Measurements from ENCODE around the gene ALOX15. TPM values are rescaled to one million over a fixed set of nuclear protein-coding genes. Genes with fewer than 3 reads are reported as not detected.

ALOX15 gene
- total RNA-seq, 1 experiment from 2014 or later: 0.31 TPM

DNA sequence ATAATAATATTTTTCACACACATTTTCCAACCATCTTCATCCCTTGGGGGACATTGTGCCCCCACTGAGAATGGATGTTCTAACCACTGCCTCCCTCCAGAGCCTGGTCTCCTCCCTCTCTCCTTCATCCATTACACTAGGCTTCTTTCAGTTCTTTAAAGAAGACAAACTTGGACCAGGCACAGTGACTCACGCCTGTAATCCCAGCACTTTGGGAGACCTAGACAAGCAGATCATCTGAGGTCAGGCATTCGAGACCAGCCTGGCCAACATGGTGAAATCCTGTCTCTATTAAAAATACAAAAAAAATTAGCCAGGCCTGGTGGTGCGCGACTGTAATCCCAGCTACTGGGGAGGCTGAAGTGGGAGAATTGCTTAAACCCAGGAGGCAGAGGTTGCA lies 6.5 kb downstream of the ALOX15 start:
- H2BK20ac ChIP-seq (ENCODE audit: low read depth, low read length, poor library complexity, severe bottlenecking): no peak overlapping the region
- H3K27me3 ChIP-seq (ENCODE audit: insufficient read depth, low read length): peaks cover 7% of the 10 kb centered on the region; the same call in 1 of the 2 replicates
- no peak overlapping the region for H2AK5ac ChIP-seq (ENCODE audit: insufficient read length, low read length)
- Mint-ChIP-seq H3K36me3 (ENCODE audit: insufficient read depth in 1 of 3, low read depth in 3 of 3) (peaks cover 0 to 6% (median 1%) of the 10 kb centered on the region in 3 experiments; a peak in 2 of 7 replicates), H3K4me1 (peaks cover 44% of the 10 kb centered on the region in 2 experiments), H3K27me3 (ENCODE audit: low read depth) (peaks cover 60% of the 10 kb centered on the region), H3K27ac (no peak overlapping the region), H3K4me3 (peak overlapping the region in 1 of 2 experiments; percentile 45; a peak in 2 of 5 replicates), H3K9me3 (peaks cover 0 to 5% of the 10 kb centered on the region in 2 experiments; a peak in 2 of 5 replicates)
- H3K56ac ChIP-seq (ENCODE audit: insufficient read length, low read depth, low read length): no peak overlapping the region
- H3T11ph ChIP-seq (ENCODE audit: low read length): no peak overlapping the region
- H2BK12ac ChIP-seq (ENCODE audit: insufficient read length, low read depth, low read length): no peak overlapping the region
- H3K18ac ChIP-seq (ENCODE audit: insufficient read length, low read depth, low read length): no peak overlapping the region
- no peak overlapping the region for H2BK120ac ChIP-seq (ENCODE audit: low read depth, low read length, poor library complexity, severe bottlenecking)
- no peak for DNase-seq
- no peaks in the 10 kb centered on the region for H4K20me1 ChIP-seq (ENCODE audit: control insufficient read depth, insufficient read depth, insufficient read length)
- no peak overlapping the region for H4K8ac ChIP-seq (replicated peaks; ENCODE audit: insufficient read length, low read depth, low read length)
- H3K27ac ChIP-seq (ENCODE audit: insufficient read length, low read depth, low read length): no peak overlapping the region
- TF ChIP-seq, protein P1, sequence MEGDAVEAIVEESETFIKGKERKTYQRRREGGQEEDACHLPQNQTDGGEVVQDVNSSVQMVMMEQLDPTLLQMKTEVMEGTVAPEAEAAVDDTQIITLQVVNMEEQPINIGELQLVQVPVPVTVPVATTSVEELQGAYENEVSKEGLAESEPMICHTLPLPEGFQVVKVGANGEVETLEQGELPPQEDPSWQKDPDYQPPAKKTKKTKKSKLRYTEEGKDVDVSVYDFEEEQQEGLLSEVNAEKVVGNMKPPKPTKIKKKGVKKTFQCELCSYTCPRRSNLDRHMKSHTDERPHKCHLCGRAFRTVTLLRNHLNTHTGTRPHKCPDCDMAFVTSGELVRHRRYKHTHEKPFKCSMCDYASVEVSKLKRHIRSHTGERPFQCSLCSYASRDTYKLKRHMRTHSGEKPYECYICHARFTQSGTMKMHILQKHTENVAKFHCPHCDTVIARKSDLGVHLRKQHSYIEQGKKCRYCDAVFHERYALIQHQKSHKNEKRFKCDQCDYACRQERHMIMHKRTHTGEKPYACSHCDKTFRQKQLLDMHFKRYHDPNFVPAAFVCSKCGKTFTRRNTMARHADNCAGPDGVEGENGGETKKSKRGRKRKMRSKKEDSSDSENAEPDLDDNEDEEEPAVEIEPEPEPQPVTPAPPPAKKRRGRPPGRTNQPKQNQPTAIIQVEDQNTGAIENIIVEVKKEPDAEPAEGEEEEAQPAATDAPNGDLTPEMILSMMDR (conservative IDR thresholded peaks at IDR 0.05): no peak
- no peaks in the 10 kb centered on the region for H3K9me3 ChIP-seq (ENCODE audit: control insufficient read depth, low read depth, low read length)
- no peaks in the 10 kb centered on the region for H3K79me1 ChIP-seq (ENCODE audit: insufficient read depth, low read depth, low read length, poor library complexity, severe bottlenecking)
- no peak overlapping the region for H4K5ac ChIP-seq (ENCODE audit: insufficient read length, low read depth, low read length)
- no peak overlapping the region for H2AFZ ChIP-seq (ENCODE audit: low read length)
- H3K79me2 ChIP-seq (ENCODE audit: insufficient read depth, low read length): no peaks in the 10 kb centered on the region
- no peak overlapping the region for H3K4ac ChIP-seq (ENCODE audit: low read depth, low read length)
- H4K91ac ChIP-seq (ENCODE audit: insufficient read length, low read depth, low read length): no peak overlapping the region
- no CpG with 5 or more reads among the region's 4 CpGs for WGBS (ENCODE audit: extremely low coverage, insufficient read length, low lambda C conversion rate)
- H3K14ac ChIP-seq (ENCODE audit: insufficient read depth, low read length): no peak overlapping the region
- no peak overlapping the region for H3K23ac ChIP-seq (ENCODE audit: insufficient read length, low read depth, low read length)
- peaks cover 3% of the 10 kb centered on the region for H3K23me2 ChIP-seq (ENCODE audit: insufficient read length, low read depth, low read length, poor library complexity, severe bottlenecking)
- H2BK5ac ChIP-seq (ENCODE audit: insufficient read length, low read length): no peak overlapping the region
- H2BK15ac ChIP-seq (ENCODE audit: low read depth, low read length): no peak overlapping the region
- H3K4me1 ChIP-seq (ENCODE audit: insufficient read depth, low read length): peaks cover 3% of the 10 kb centered on the region; the same call in 1 of the 2 replicates
- no peak overlapping the region for H3K9ac ChIP-seq (ENCODE audit: extremely low read depth, insufficient read length, low read length)
- no peak overlapping the region for H3K4me2 ChIP-seq (ENCODE audit: insufficient read depth, insufficient read length, low read length)
